Effector memory CD4-positive, alpha-beta T cell (primary cell): ENCODE results near the gene TUBA8.
"Not testable (repeated sequence)": the region's sequence is repeated elsewhere in the genome, so short reads cannot be mapped to it uniquely, and the experiment has no call there.

Source experiments
- DNase-seq, 3 donors: peaks; one replicate each; pipeline ENCODE4 v3.0.0-alpha.2; 2020
- H3K27ac ChIP-seq: 2 replicates; pipeline ENCODE4 v1.7.0; 2013; ENCODE audit warnings: mild to moderate bottlenecking, low read length, moderate library complexity; ENCODE audit not compliant: insufficient read depth, poor library complexity, severe bottlenecking
- H3K27me3 ChIP-seq: replicated peaks from 2 replicates; pipeline ENCODE4 v1.7.0; 2013; ENCODE audit warnings: mild to moderate bottlenecking, low read length; ENCODE audit not compliant: insufficient read depth, control insufficient read depth, poor library complexity, severe bottlenecking
- H3K36me3 ChIP-seq: 2 replicates; pipeline ENCODE4 v1.7.0; 2013; ENCODE audit warnings: mild to moderate bottlenecking, low read length, moderate library complexity; ENCODE audit not compliant: control insufficient read depth, insufficient read depth
- H3K4me1 ChIP-seq: 2 replicates; pipeline ENCODE4 v1.7.0; 2013; ENCODE audit warnings: low read length, mild to moderate bottlenecking; ENCODE audit not compliant: control insufficient read depth, insufficient read depth, poor library complexity, severe bottlenecking
- H3K4me3 ChIP-seq: 2 replicates; pipeline ENCODE4 v1.7.0; 2013; ENCODE audit warnings: low read length, low read depth, mild to moderate bottlenecking; ENCODE audit not compliant: insufficient read depth, poor library complexity, severe bottlenecking
- H3K9me3 ChIP-seq: 2 replicates; pipeline ENCODE4 v1.7.0; 2013; ENCODE audit warnings: mild to moderate bottlenecking, low read length, moderate library complexity; ENCODE audit not compliant: control insufficient read depth
- total RNA-seq, 3 donors: gene quantifications; one replicate each; lab custom pipeline; 2026; lab: John Stamatoyannopoulos, UW

TUBA8 gene
- total RNA-seq: 0 to 0.44 (median 0.17) reads per million in 3 donors

GRCh38 chr22:18110194-18110953 lies at the start of gene TUBA8:
Gene TUBA8, plus strand, starts transcription at chr22:18110809. Its CDS starts 57 bp downstream, at chr22:18110866.
- H3K9me3 ChIP-seq: no peaks in the 10 kb centered on the region
- H3K36me3 ChIP-seq: no peaks in the 10 kb centered on the region
- H3K27ac ChIP-seq: no peak within 1 kb of the TSS
- peaks cover 25% of the 10 kb centered on the region for H3K4me1 ChIP-seq
- H3K4me3 ChIP-seq: peak within 1 kb of the TSS; percentile 42
- no peak for DNase-seq
- peaks cover 11% of the 10 kb centered on the region for H3K27me3 ChIP-seq

GRCh38 chr22:18062421-18062820 lies 48.2 kb upstream of the TUBA8 start:
- H3K36me3 ChIP-seq: no peaks in the 10 kb centered on the region
- H3K9me3 ChIP-seq: no peaks in the 10 kb centered on the region
- no peak for DNase-seq
- no peaks in the 10 kb centered on the region for H3K27me3 ChIP-seq
- H3K4me1 ChIP-seq: no peaks in the 10 kb centered on the region
- H3K4me3 ChIP-seq: no peak overlapping the region
- H3K27ac ChIP-seq: no peak overlapping the region

GRCh38 chr22:18063306-18063705 lies 47.3 kb upstream of the TUBA8 start:
- no peaks in the 10 kb centered on the region for H3K4me1 ChIP-seq
- H3K27me3 ChIP-seq: no peaks in the 10 kb centered on the region

GRCh38 chr22:18063715-18064114 lies 46.9 kb upstream of the TUBA8 start:
- not testable (repeated sequence) for H3K4me1 ChIP-seq, H3K27me3 ChIP-seq

More at GRCh38 chr22:18063306-18063705, 47.3 kb upstream of the TUBA8 start:
- Histone ChIP-seq H3K4me3 (no peak overlapping the region), H3K9me3 (no peaks in the 10 kb centered on the region), H3K36me3 (no peaks in the 10 kb centered on the region), H3K27ac (no peak overlapping the region)
- no peak for DNase-seq

GRCh38 chr22:18064636-18065035 lies 46.0 kb upstream of the TUBA8 start:
- H3K36me3 ChIP-seq: no peaks in the 10 kb centered on the region
- no peaks in the 10 kb centered on the region for H3K9me3 ChIP-seq
- H3K27me3 ChIP-seq: no peaks in the 10 kb centered on the region
- H3K4me3 ChIP-seq: no peak overlapping the region
- H3K4me1 ChIP-seq: no peaks in the 10 kb centered on the region
- DNase-seq: no peak
- H3K27ac ChIP-seq: no peak overlapping the region

More at GRCh38 chr22:18063715-18064114, 46.9 kb upstream of the TUBA8 start:
- not testable (repeated sequence) for H3K36me3 ChIP-seq, DNase-seq, H3K4me3 ChIP-seq, H3K9me3 ChIP-seq, H3K27ac ChIP-seq

- DNase-seq: no peak
- H3K36me3 ChIP-seq: no peaks in the 10 kb centered on the region
- no peak overlapping the region for H3K27ac ChIP-seq
- H3K4me3 ChIP-seq: no peak overlapping the region
- no peaks in the 10 kb centered on the region for H3K27me3 ChIP-seq
- no peaks in the 10 kb centered on the region for H3K4me1 ChIP-seq
- H3K9me3 ChIP-seq: no peaks in the 10 kb centered on the region
These were observed 45.4 kb upstream of the TUBA8 start for GRCh38 chr22:18065256-18065655.

- H3K4me1 ChIP-seq: no peaks in the 10 kb centered on the region
- no peak overlapping the region for H3K27ac ChIP-seq
- H3K36me3 ChIP-seq: no peaks in the 10 kb centered on the region
- DNase-seq: no peak
- no peak overlapping the region for H3K4me3 ChIP-seq
- H3K27me3 ChIP-seq: no peaks in the 10 kb centered on the region
- no peaks in the 10 kb centered on the region for H3K9me3 ChIP-seq
These were observed 44.3 kb upstream of the TUBA8 start for GRCh38 chr22:18066181-18066859.

- Histone ChIP-seq H3K4me3 (no peak overlapping the region), H3K9me3 (no peaks in the 10 kb centered on the region), H3K27me3 (no peaks in the 10 kb centered on the region), H3K27ac (no peak overlapping the region), H3K36me3 (no peaks in the 10 kb centered on the region), H3K4me1 (no peaks in the 10 kb centered on the region)
- no peak for DNase-seq
These were observed 43.5 kb upstream of the TUBA8 start for GRCh38 chr22:18067121-18067520.

GRCh38 chr22:18067548-18068341 lies 42.9 kb upstream of the TUBA8 start:
- Histone ChIP-seq H3K36me3 (no peaks in the 10 kb centered on the region), H3K9me3 (no peaks in the 10 kb centered on the region), H3K4me3 (no peak overlapping the region), H3K27ac (no peak overlapping the region), H3K27me3 (no peaks in the 10 kb centered on the region), H3K4me1 (no peaks in the 10 kb centered on the region)
- DNase-seq: no peak
